ENCODE data around the gene WBP4.

WBP4 gene

GRCh38 chr13:41053384-41053826, 7.9 kb upstream of the WBP4 start:
- DNase-seq (ENCODE audit: extremely low read depth, insufficient read length): peak; percentile 45
- TF ChIP-seq CTCF (IDR thresholded peaks at IDR 0.05; ENCODE audit: insufficient read depth, low read length, poor library complexity, severe bottlenecking): no peak
- no peaks in the 10 kb centered on the region for H3K36me3 ChIP-seq (ENCODE audit: control insufficient read depth, insufficient read depth, low read length)
- no peak overlapping the region; the same call in 1 of the 2 replicates for H3K4me3 ChIP-seq (replicated peaks; ENCODE audit: low read depth, low read length)
- H3K27me3 ChIP-seq (replicated peaks; ENCODE audit: control insufficient read depth, insufficient read depth, low read length): no peaks in the 10 kb centered on the region

- peak; percentile 47 for TF ChIP-seq CTCF (IDR thresholded peaks at IDR 0.05; ENCODE audit: insufficient read depth, low read length, poor library complexity, severe bottlenecking)
- DNase-seq (ENCODE audit: extremely low read depth, insufficient read length): peak; percentile 34
- Histone ChIP-seq H3K4me3 (replicated peaks; ENCODE audit: low read depth, low read length) (no peak overlapping the region), H3K36me3 (ENCODE audit: control insufficient read depth, insufficient read depth, low read length) (no peaks in the 10 kb centered on the region), H3K27me3 (replicated peaks; ENCODE audit: control insufficient read depth, insufficient read depth, low read length) (no peaks in the 10 kb centered on the region)
Observed at GRCh38 chr13:41054212-41054877, 7.0 kb upstream of the WBP4 start.

GRCh38 chr13:41054919-41055619, 6.2 kb upstream of the WBP4 start:
- DNase-seq (ENCODE audit: extremely low read depth, insufficient read length): no peak
- peak; percentile 28 for TF ChIP-seq CTCF (IDR thresholded peaks at IDR 0.05; ENCODE audit: insufficient read depth, low read length, poor library complexity, severe bottlenecking)
- Histone ChIP-seq H3K36me3 (ENCODE audit: control insufficient read depth, insufficient read depth, low read length) (no peaks in the 10 kb centered on the region), H3K4me3 (replicated peaks; ENCODE audit: low read depth, low read length) (no peak overlapping the region), H3K27me3 (replicated peaks; ENCODE audit: control insufficient read depth, insufficient read depth, low read length) (no peaks in the 10 kb centered on the region)

GRCh38 chr13:41056194-41056593, 5.1 kb upstream of the WBP4 start:
- TF ChIP-seq CTCF (IDR thresholded peaks at IDR 0.05; ENCODE audit: insufficient read depth, low read length, poor library complexity, severe bottlenecking): no peak
- H3K36me3 ChIP-seq (ENCODE audit: control insufficient read depth, insufficient read depth, low read length): no peaks in the 10 kb centered on the region
- no peak overlapping the region for H3K4me3 ChIP-seq (replicated peaks; ENCODE audit: low read depth, low read length)
- DNase-seq (ENCODE audit: extremely low read depth, insufficient read length): no peak
- H3K27me3 ChIP-seq (replicated peaks; ENCODE audit: control insufficient read depth, insufficient read depth, low read length): no peaks in the 10 kb centered on the region

GRCh38 chr13:41056826-41057711, 4.2 kb upstream of the WBP4 start:
- TF ChIP-seq CTCF (IDR thresholded peaks at IDR 0.05; ENCODE audit: insufficient read depth, low read length, poor library complexity, severe bottlenecking): no peak
- no peak for DNase-seq (ENCODE audit: extremely low read depth, insufficient read length)
- Histone ChIP-seq H3K4me3 (replicated peaks; ENCODE audit: low read depth, low read length) (no peak overlapping the region), H3K36me3 (ENCODE audit: control insufficient read depth, insufficient read depth, low read length) (no peaks in the 10 kb centered on the region), H3K27me3 (replicated peaks; ENCODE audit: control insufficient read depth, insufficient read depth, low read length) (no peaks in the 10 kb centered on the region)
